K562 (cell line): ENCODE data around the gene GABRP. TPM values are rescaled to one million over a fixed set of nuclear protein-coding genes. Genes with fewer than 3 reads are reported as not detected.

Source experiments
- ATAC-seq: fragments of 200-7000 bp; cut with Tn5 transposase; 3 replicates; pipeline ENCODE4 v1.9.1; 2020; ENCODE audit warnings: moderate library complexity
- BruUV-seq: library from RNA; stranded (reverse); fragments of 400-500 nt; replicated peaks from 2 replicates; lab custom pipeline; 2021; lab: Mats Ljungman, UMichigan
- CTCF ChIA-PET: fragments of 300-600 bp; formaldehyde crosslinking; extraction: SDS; loops from one replicate; lab custom pipeline; 2021; ENCODE audit warnings: low intra/inter-chr PET ratio; lab: Yijun Ruan, JAX
- POLR2A ChIA-PET: fragments of 300-600, 350-650 bp; sonication (Branson Sonifier 250); formaldehyde crosslinking; extraction: SDS; loops from one replicate; lab custom pipeline; 2021; ENCODE audit warnings: antibody characterized with exemption, inconsistent platforms; lab: Yijun Ruan, JAX
- DNase-seq, 4 experiments: peaks; one replicate each; pipeline versions ENCODE4 v3.0.0 to v3.0.0-alpha.2; 2011 to 2018; ENCODE audit warnings: low spot score in 3 of 4, mixed read lengths in 3 of 4; ENCODE audit errors: extremely low read depth in 1 of 4
- FAIRE-seq: peaks from 2 replicates; lab custom pipeline; 2011; peaks lifted over from hg19 to GRCh38; lab: Jason Lieb, UNC
- H2AFZ ChIP-seq: 2 replicates; pipeline ENCODE4 v1.6.0; 2011; ENCODE audit warnings: low read depth, low read length, control low read depth, inconsistent platforms
- H3K27ac ChIP-seq: fragments of 200-600 bp; 3 replicates; pipeline ENCODE4 v1.8.0; 2011; ENCODE audit warnings: low read depth, mild to moderate bottlenecking, control low read depth, inconsistent platforms, low read length, moderate library complexity, mixed read lengths; ENCODE audit errors: extremely low read depth
- H3K27me3 ChIP-seq, 2 experiments: fragments of 300-600 bp in 1 of 2; 2 replicates in 1 of 2; 3 replicates in 1 of 2; pipeline versions ENCODE4 v1.6.0 to v1.8.0; 2011; ENCODE audit warnings: inconsistent platforms in 2 of 2, low read length in 2 of 2, mild to moderate bottlenecking in 1 of 2, mixed read lengths in 1 of 2, moderate library complexity in 1 of 2; ENCODE audit not compliant: control insufficient read depth in 2 of 2, insufficient read depth in 2 of 2
- H3K36me3 ChIP-seq: fragments of 300-600 bp; 3 replicates; pipeline ENCODE4 v1.8.0; 2011; ENCODE audit warnings: mild to moderate bottlenecking, low read length, inconsistent platforms; ENCODE audit not compliant: control insufficient read depth, insufficient read depth
- H3K4me1 ChIP-seq, 2 experiments: fragments of 200-600 bp in 1 of 2; replicated peaks in 1 of 2; 2 replicates in 1 of 2; 3 replicates in 1 of 2; pipeline versions ENCODE4 v1.5.1 to v1.8.0; 2011; ENCODE audit warnings: inconsistent platforms in 2 of 2, low read length in 2 of 2, mild to moderate bottlenecking in 1 of 2, mixed read lengths in 1 of 2, moderate library complexity in 1 of 2; ENCODE audit not compliant: control insufficient read depth in 2 of 2, insufficient read depth in 2 of 2
- H3K4me2 ChIP-seq: 2 replicates; pipeline ENCODE4 v1.6.1; 2011; ENCODE audit warnings: low read length, control low read depth, inconsistent platforms, mixed read lengths; ENCODE audit not compliant: insufficient read depth
- H3K4me3 ChIP-seq: fragments of 200-600 bp; sonication (generic), shearing (Covaris generic); 2 replicates; pipeline ENCODE4 v1.5.1; 2016; ENCODE audit warnings: control low read depth, inconsistent platforms
- H3K79me2 ChIP-seq: fragments of 200-600 bp; 3 replicates; pipeline ENCODE4 v1.8.0; 2011; ENCODE audit warnings: low read length, inconsistent platforms; ENCODE audit not compliant: control insufficient read depth, insufficient read depth
- H3K9ac ChIP-seq, 2 experiments: 2 replicates each; pipeline versions ENCODE4 v1.6.0 to v1.6.1; 2011; ENCODE audit warnings: low read depth in 2 of 2, low read length in 2 of 2, control low read depth in 1 of 2, inconsistent platforms in 1 of 2, mild to moderate bottlenecking in 1 of 2, mixed read lengths in 1 of 2; ENCODE audit not compliant: insufficient read depth in 1 of 2
- H3K9me1 ChIP-seq: one replicate; pipeline ENCODE4 v1.6.0; 2011; ENCODE audit warnings: inconsistent platforms, mild to moderate bottlenecking, low read length, moderate library complexity; ENCODE audit not compliant: control insufficient read depth, insufficient read depth
- H3K9me3 ChIP-seq: replicated peaks from 2 replicates; pipeline ENCODE4 v1.5.1; 2011; ENCODE audit warnings: low read depth, low read length, inconsistent platforms; ENCODE audit not compliant: control insufficient read depth, insufficient read depth
- H4K20me1 ChIP-seq: replicated peaks from 2 replicates; pipeline ENCODE4 v1.6.1; 2011; ENCODE audit warnings: low read length, inconsistent platforms, mixed read lengths; ENCODE audit not compliant: control insufficient read depth, insufficient read depth
- AFF1 ChIP-seq, 2 experiments: fragments of 450-650 bp; IDR thresholded peaks; 2 replicates each; pipeline ENCODE4 v1.6.1; 2018; ENCODE audit warnings: mild to moderate bottlenecking in 2 of 2, low read depth in 1 of 2; ENCODE audit not compliant: partially characterized antibody in 2 of 2
- ATF7 ChIP-seq: fragments of 450-650 bp; IDR thresholded peaks from 2 replicates; pipeline ENCODE4 v1.7.1; 2014; ENCODE audit warnings: mild to moderate bottlenecking, moderate library complexity
- BACH1 ChIP-seq: fragments of 200-800 bp; sonication (Bioruptor generic); IDR thresholded peaks from 2 replicates; pipeline ENCODE4 v1.6.1; 2016; ENCODE audit warnings: missing genetic modification characterization, missing compliant biosample characterization
- BRF1 ChIP-seq: IDR thresholded peaks from 3 replicates; pipeline ENCODE4 v1.6.1; 2011; ENCODE audit warnings: borderline replicate concordance, mild to moderate bottlenecking; ENCODE audit not compliant: insufficient read length; ENCODE audit errors: extremely low read depth
- HBP1 ChIP-seq: fragments of 450-650 bp; formaldehyde crosslinking; IDR thresholded peaks from 2 replicates; pipeline ENCODE4 v1.4.0; 2022; ENCODE audit warnings: missing genetic modification characterization
- RBM22 ChIP-seq: fragments of 200-400 bp; formaldehyde crosslinking; IDR thresholded peaks from 2 replicates; pipeline ENCODE4 v1.6.1; 2018; ENCODE audit warnings: low read length, low read depth; ENCODE audit not compliant: poor library complexity, severe bottlenecking
- SMC3 ChIP-seq: conservative IDR thresholded peaks from 2 replicates; pipeline ENCODE4 v1.6.1; 2011; ENCODE audit warnings: low read depth, low read length, improper control_type of control experiment; ENCODE audit not compliant: insufficient read depth
- SP2 ChIP-seq: IDR thresholded peaks from 2 replicates; pipeline ENCODE4 v1.6.1; 2011; ENCODE audit warnings: mild to moderate bottlenecking, low read depth, low read length, moderate library complexity; ENCODE audit not compliant: poor library complexity, severe bottlenecking; ENCODE audit errors: extremely low read depth
- ZNF77 ChIP-seq: fragments of 250-450 bp; sonication (Bioruptor Pico); IDR thresholded peaks from 2 replicates; pipeline ENCODE4 v1.5.0; 2020
- WGBS: fragments of 100-300 bp; shearing (Covaris generic); methylation state at CpG from one replicate; pipeline ENCODE4 v1.1.6; 2016; ENCODE audit warnings: low coverage, mixed read lengths; ENCODE audit not compliant: insufficient coverage; ENCODE audit errors: missing lambda C conversion rate; 5-methylcytosine and 5-hydroxymethylcytosine counted together
- in situ Hi-C: fragments of 300-500 bp; cut with MboI; formaldehyde crosslinking; loops from 4 replicates; pipeline ENCODE4 v1.15.0; 2018; ENCODE audit warnings: inconsistent platforms, mixed read lengths
- intact Hi-C: fragments of 100-400 bp; cut with micrococcal nuclease; formaldehyde crosslinking; loops from 2 replicates; pipeline ENCODE4 v1.14.2; 2022
- polyA plus RNA-seq, 8 experiments: library from polyadenylated mRNA; depleted of rRNA in 4 of 8; stranded (reverse) in 5 of 8; unstranded in 3 of 8; fragments of >200 nt; fragmentation: Nextera tagmentation in 2 of 8; fragmentation: Illumina TruSeq in 1 of 8; extraction: Ambion mirVana in 2 of 8; extraction: Trizol in 1 of 8; gene quantifications; 2 replicates each; pipeline versions ENCODE4 v1.2.1 to v1.2.3, GENCODE V29; 2011 to 2014; ENCODE audit warnings: inconsistent platforms in 1 of 8, missing spikeins in 1 of 8
- total RNA-seq, 7 experiments: library from RNA; depleted of rRNA in 6 of 7; stranded (reverse); fragments of >200 nt in 6 of 7; fragmentation: Illumina TruSeq in 2 of 7; extraction: Trizol in 2 of 7; gene quantifications; 2 replicates each; pipeline versions ENCODE4 v1.2.1 to v1.2.3, GENCODE V29; 2011 to 2021; ENCODE audit warnings: low replicate concordance in 1 of 7

GABRP gene
- total and polyA plus RNA-seq, 9 of the 15 experiments (the other 6 are each of a cell fraction or from before 2014, with no cell fraction given) = not detected

GRCh38 chr5:170740551-170741205 lies 42.8 kb upstream of the GABRP start:
- 0% methylated on average over 3 of the region's 3 CpGs for WGBS
- no peaks in the 10 kb centered on the region for H3K9me1 ChIP-seq
- POLR2A ChIA-PET = no interaction called here

GRCh38 chr5:170741801-170742200 lies 41.7 kb upstream of the GABRP start:
- Histone ChIP-seq H3K79me2 (no peaks in the 10 kb centered on the region), H3K36me3 (no peaks in the 10 kb centered on the region), H3K27me3 (peaks cover 0 to 6% of the 10 kb centered on the region in 2 experiments; a peak in 3 of 5 replicates), H3K9ac (no peak overlapping the region), H3K4me3 (no peak overlapping the region), H3K4me2 (no peak overlapping the region), H3K27ac (no peak overlapping the region), H3K4me1 (peaks cover 0 to 9% of the 10 kb centered on the region in 2 experiments; a peak in 2 of 5 replicates), H4K20me1 (no peaks in the 10 kb centered on the region; the same call in 1 of the 2 replicates), H3K9me3 (no peaks in the 10 kb centered on the region), H2AFZ (no peak overlapping the region), H3K9me1 (no peaks in the 10 kb centered on the region)
- POLR2A ChIA-PET = no interaction called here
- no peak for FAIRE-seq
- in situ Hi-C loops = loop anchor here (10.0 kb wide), 1 partner anchor 593 kb away; no protein-coding TSS in a partner anchor
- intact Hi-C loops = loop anchor here (10.0 kb wide), 1 partner anchor 423 kb away; no protein-coding TSS in a partner anchor
- CTCF ChIA-PET = no interaction called here
- no peak for ATAC-seq
- no TSS peak for BruUV-seq
- WGBS = 2% methylated on average over 8 of the region's 8 CpGs
- DNase-seq = no peak
- no peak for TF ChIP-seq AFF1 (IDR thresholded peaks at IDR 0.05; ENCODE audit: low read depth in 1 of 2, partially characterized antibody in 2 of 2)
- TF ChIP-seq ZNF77 = no peak
- no peak for TF ChIP-seq RBM22
- TF ChIP-seq ATF7 = no peak
- TF ChIP-seq BACH1 (tag) = no peak
- TF ChIP-seq SMC3 = no peak
- TF ChIP-seq HBP1 = no peak
- TF ChIP-seq BRF1 = no peak

More at GRCh38 chr5:170740551-170741205, 42.8 kb upstream of the GABRP start:
- Histone ChIP-seq H3K79me2 (no peaks in the 10 kb centered on the region), H3K36me3 (no peaks in the 10 kb centered on the region), H2AFZ (no peak overlapping the region), H3K4me3 (no peak overlapping the region), H3K4me1 (peaks cover 0 to 9% of the 10 kb centered on the region in 2 experiments; a peak in 2 of 5 replicates), H3K27me3 (no peaks in the 10 kb centered on the region; a peak in 3 of 5 replicates), H3K9me3 (no peaks in the 10 kb centered on the region), H3K27ac (no peak overlapping the region), H3K9ac (no peak overlapping the region), H3K4me2 (no peak overlapping the region), H4K20me1 (no peaks in the 10 kb centered on the region; the same call in 1 of the 2 replicates)
- intact Hi-C loops = loop anchor here (10.0 kb wide), 1 partner anchor 424 kb away; no protein-coding TSS in a partner anchor
- in situ Hi-C loops = loop anchor here (10.0 kb wide), 1 partner anchor 594 kb away; no protein-coding TSS in a partner anchor
- TF ChIP-seq SP2 = no peak
- CTCF ChIA-PET = no interaction called here
- ATAC-seq = no peak
- DNase-seq = no peak
- no TSS peak for BruUV-seq
- no peak for FAIRE-seq
